Measurements from ENCODE around the gene LRRIQ4.

The LRRIQ4 gene

DNA sequence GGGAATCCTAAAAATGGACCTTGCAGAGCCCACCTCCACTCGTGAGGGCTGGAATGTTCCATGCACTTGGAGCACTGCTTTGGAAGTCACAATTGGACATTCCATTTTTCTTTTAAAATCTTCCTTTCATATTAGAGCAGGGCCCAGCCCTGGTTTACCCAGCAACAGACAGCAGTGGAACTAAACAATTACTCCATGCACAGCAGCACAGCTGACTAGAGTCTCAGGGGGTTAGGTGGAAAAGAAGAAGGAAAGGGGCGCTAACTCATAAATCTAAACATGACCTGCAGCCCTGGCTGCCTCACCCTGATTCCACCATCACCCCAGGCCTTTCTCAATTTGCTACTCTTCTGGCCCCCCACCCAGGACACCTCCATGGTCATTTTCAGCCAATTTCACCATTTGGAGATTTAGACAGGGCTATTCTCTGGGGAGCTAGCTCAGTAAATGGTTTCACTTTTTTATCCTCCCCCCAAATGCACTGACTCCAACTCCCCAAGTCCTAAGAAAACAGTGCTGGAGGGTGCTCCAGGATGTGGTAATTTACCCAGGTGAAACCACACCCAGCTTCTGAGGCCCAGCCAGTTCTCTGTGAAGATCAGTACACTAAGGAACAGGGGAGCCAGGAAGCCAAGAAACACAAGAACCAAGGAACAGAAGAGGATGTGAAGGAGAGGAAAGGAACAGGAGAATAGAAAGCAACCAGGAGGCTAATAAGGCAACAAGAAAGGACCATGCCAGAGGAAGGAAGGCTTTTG lies 58.6 kb downstream of the LRRIQ4 start:
- H3K4me3 ChIP-seq (ENCODE audit: low read depth in 1 of 2, low read length in 2 of 2) = no peak overlapping the region
- no peak overlapping the region for H3K27ac ChIP-seq (ENCODE audit: low read depth, low read length)
- H3K9me3 ChIP-seq (ENCODE audit: control insufficient read depth in 1 of 2, low read length in 2 of 2) = no peaks in the 10 kb centered on the region
- H3K4me1 ChIP-seq (ENCODE audit: control insufficient read depth in 1 of 2, insufficient read depth in 2 of 2, low read length in 2 of 2) = peaks cover 17 to 20% of the 10 kb centered on the region in 2 donors
- no peaks in the 10 kb centered on the region for H3K27me3 ChIP-seq (ENCODE audit: control insufficient read depth in 1 of 2, insufficient read depth in 2 of 2, low read length in 2 of 2)
- H3K36me3 ChIP-seq (ENCODE audit: control insufficient read depth in 1 of 2, insufficient read depth in 2 of 2, low read length in 2 of 2) = no peaks in the 10 kb centered on the region
- no peak overlapping the region for H3K9ac ChIP-seq (ENCODE audit: low read depth in 1 of 2, low read length in 2 of 2)

DNA sequence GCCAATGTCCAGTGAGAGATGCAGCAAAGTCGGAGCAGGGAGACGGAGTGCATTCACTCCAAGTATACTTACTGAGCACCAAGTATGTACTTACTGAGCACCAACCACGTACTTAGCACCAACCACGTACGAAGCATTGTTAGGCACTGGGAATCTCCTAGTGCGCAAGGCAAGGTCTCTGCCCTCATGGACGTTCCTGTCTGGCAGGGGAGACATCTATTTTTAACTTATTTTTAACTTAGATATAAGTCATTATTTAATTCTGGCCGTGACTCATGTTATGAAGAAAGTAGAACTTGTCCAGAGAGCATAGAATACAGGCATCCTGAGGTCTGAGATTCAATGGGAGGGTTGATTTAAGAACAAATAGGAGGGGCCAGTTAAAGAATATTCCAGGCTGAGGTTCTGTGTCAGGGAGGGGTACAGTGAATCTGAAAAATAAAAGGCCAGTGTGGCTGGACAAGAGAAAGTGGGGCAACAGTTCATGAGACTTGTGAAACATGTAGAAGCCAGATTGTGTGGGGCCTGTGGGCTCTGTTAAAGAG lies 66.4 kb downstream of the LRRIQ4 start:
- Histone ChIP-seq H3K9me3 (ENCODE audit: control insufficient read depth in 1 of 2, low read length in 2 of 2) (no peaks in the 10 kb centered on the region), H3K4me3 (ENCODE audit: low read depth in 1 of 2, low read length in 2 of 2) (no peak overlapping the region), H3K27ac (ENCODE audit: low read depth, low read length) (no peak overlapping the region), H3K27me3 (ENCODE audit: control insufficient read depth in 1 of 2, insufficient read depth in 2 of 2, low read length in 2 of 2) (no peaks in the 10 kb centered on the region), H3K9ac (ENCODE audit: low read depth in 1 of 2, low read length in 2 of 2) (no peak overlapping the region), H3K36me3 (ENCODE audit: control insufficient read depth in 1 of 2, insufficient read depth in 2 of 2, low read length in 2 of 2) (no peaks in the 10 kb centered on the region), H3K4me1 (ENCODE audit: control insufficient read depth in 1 of 2, insufficient read depth in 2 of 2, low read length in 2 of 2) (peaks cover 0 to 6% of the 10 kb centered on the region in 2 donors)

DNA sequence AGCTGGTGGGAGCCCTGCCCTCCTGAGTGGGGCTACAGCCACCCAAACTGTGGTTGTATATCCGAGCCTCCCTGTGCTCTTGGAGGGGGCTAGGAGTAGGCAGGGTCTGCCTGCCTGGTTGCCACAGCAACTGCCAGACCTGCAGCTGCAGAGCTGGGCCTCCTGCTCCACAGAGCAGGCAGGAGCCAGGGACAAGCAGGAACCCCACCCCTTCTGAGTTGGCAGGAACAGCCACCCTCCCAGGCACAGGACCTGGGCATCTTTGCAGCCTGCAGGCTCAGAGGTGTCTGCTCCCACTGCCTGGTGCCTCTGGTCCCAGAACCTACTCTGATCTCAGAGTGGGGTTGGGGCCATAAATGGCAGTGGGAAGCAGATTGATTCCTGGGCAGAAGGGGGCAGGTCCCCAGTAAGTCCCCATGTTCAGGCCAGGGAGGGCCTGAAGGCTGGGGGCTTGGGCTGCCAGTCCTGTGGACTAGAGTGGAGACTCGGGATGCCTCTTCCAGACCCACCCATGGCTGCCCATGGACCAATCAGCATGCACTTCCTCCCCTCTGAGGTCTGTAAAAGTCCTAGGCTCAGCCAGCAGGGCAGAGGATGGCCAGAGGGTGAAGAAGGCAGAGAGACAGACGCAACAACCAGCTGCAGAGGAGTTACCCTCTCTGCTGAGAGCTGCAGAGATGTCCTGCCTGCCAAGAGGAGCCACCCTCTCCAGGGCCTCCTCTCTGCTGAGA lies 67.3 kb downstream of the LRRIQ4 start:
- Histone ChIP-seq H3K36me3 (ENCODE audit: control insufficient read depth in 1 of 2, insufficient read depth in 2 of 2, low read length in 2 of 2) (no peaks in the 10 kb centered on the region), H3K27me3 (ENCODE audit: control insufficient read depth in 1 of 2, insufficient read depth in 2 of 2, low read length in 2 of 2) (no peaks in the 10 kb centered on the region), H3K4me1 (ENCODE audit: control insufficient read depth in 1 of 2, insufficient read depth in 2 of 2, low read length in 2 of 2) (peaks cover 0 to 6% of the 10 kb centered on the region in 2 donors)

DNA sequence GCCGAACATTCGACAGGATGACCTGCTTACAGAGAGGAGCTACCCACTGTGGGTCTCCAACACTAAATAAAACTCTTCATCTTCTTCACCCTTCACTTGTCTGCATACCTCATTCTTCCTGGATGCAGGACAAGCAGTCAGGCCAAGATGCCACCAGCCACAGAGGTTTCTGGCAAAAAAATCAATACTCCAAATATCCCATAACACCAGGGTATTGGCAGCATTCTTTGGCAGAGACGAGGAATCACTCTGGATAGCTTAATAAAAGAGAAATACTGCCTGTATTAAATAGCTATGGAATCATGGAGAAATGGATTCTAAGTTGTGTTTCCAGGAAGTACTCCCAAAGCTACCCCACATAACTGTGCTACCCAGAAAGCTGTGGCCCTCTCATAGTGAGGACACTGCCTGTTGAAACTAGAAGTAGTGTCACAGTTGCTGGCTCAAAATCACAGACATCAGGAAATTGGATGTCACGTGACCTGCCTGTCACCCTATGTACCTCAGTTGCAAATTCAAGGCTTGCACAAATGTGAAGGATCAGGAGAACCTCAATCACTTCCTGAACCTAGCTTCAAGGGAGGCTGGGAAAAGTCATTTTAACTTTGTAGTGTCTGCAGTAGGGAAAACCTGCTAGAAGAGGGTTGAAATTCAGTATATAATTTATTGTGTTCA lies 68.0 kb downstream of the LRRIQ4 start:
- Histone ChIP-seq H3K36me3 (ENCODE audit: control insufficient read depth in 1 of 2, insufficient read depth in 2 of 2, low read length in 2 of 2) (no peaks in the 10 kb centered on the region), H3K9ac (ENCODE audit: low read depth in 1 of 2, low read length in 2 of 2) (no peak overlapping the region), H3K27ac (ENCODE audit: low read depth, low read length) (no peak overlapping the region), H3K27me3 (ENCODE audit: control insufficient read depth in 1 of 2, insufficient read depth in 2 of 2, low read length in 2 of 2) (no peaks in the 10 kb centered on the region), H3K4me1 (ENCODE audit: control insufficient read depth in 1 of 2, insufficient read depth in 2 of 2, low read length in 2 of 2) (peaks cover 0 to 6% of the 10 kb centered on the region in 2 donors), H3K9me3 (ENCODE audit: control insufficient read depth in 1 of 2, low read length in 2 of 2) (no peaks in the 10 kb centered on the region), H3K4me3 (ENCODE audit: low read depth in 1 of 2, low read length in 2 of 2) (no peak overlapping the region)

More for the DNA sequence above, 67.3 kb downstream of the LRRIQ4 start:
- Histone ChIP-seq H3K27ac (ENCODE audit: low read depth, low read length) (no peak overlapping the region), H3K9ac (ENCODE audit: low read depth in 1 of 2, low read length in 2 of 2) (no peak overlapping the region), H3K4me3 (ENCODE audit: low read depth in 1 of 2, low read length in 2 of 2) (no peak overlapping the region), H3K9me3 (ENCODE audit: control insufficient read depth in 1 of 2, low read length in 2 of 2) (no peaks in the 10 kb centered on the region)

DNA sequence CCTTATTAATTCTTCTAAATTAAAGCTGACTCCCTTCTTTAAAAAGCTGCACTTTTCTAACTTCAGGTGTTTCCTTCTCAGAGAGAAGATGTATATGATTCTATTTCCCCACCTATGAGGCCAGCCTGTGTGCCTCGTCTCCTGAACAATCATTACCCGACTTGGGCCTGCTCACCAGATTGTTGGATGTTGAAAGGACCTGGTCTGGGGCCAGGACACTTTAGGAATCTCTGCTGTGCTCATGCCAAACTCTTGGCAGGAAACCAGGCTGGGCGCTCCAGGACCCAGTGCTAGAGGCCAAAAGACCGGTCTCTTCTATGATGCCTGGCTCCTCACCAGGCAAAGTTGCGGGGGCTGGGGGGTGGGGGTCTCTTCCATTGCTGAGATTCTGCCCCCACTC lies 74.0 kb downstream of the LRRIQ4 start:
- H3K36me3 ChIP-seq (ENCODE audit: control insufficient read depth in 1 of 2, insufficient read depth in 2 of 2, low read length in 2 of 2) = no peaks in the 10 kb centered on the region
- no peak overlapping the region for H3K4me3 ChIP-seq (ENCODE audit: low read depth in 1 of 2, low read length in 2 of 2)
- no peak overlapping the region for H3K27ac ChIP-seq (ENCODE audit: low read depth, low read length)
- H3K27me3 ChIP-seq (ENCODE audit: control insufficient read depth in 1 of 2, insufficient read depth in 2 of 2, low read length in 2 of 2) = no peaks in the 10 kb centered on the region
- H3K9me3 ChIP-seq (ENCODE audit: control insufficient read depth in 1 of 2, low read length in 2 of 2) = no peaks in the 10 kb centered on the region
- H3K4me1 ChIP-seq (ENCODE audit: control insufficient read depth in 1 of 2, insufficient read depth in 2 of 2, low read length in 2 of 2) = no peaks in the 10 kb centered on the region
- no peak overlapping the region for H3K9ac ChIP-seq (ENCODE audit: low read depth in 1 of 2, low read length in 2 of 2)

All from duodenal mucosa (tissue), 2 donors.